Esophagus muscularis mucosa (tissue), 4 donors: Measurements from ENCODE around the gene PIEZO1. TPM values are rescaled to one million over a fixed set of nuclear protein-coding genes. Genes with fewer than 3 reads are reported as not detected.

Source experiments
- DNase-seq: peaks from one replicate; pipeline ENCODE4 v3.0.0-alpha.2; 2017; ENCODE audit errors: extremely low spot score
- H3K27ac ChIP-seq, 4 donors: fragments of 200-600 bp; sonication (generic); replicated peaks in 1 of 4; 1 replicate in 3 of 4; 2 replicates in 1 of 4; pipeline ENCODE4 v1.5.1; 2016 to 2019; ENCODE audit warnings: mild to moderate bottlenecking in 1 of 4
- H3K27me3 ChIP-seq, 4 donors: fragments of 200-600 bp; sonication (generic); one replicate each; pipeline versions ENCODE4 v1.5.1 to v1.6.0; 2016 to 2019
- H3K36me3 ChIP-seq, 4 donors: fragments of 200-600 bp; sonication (generic); one replicate each; pipeline ENCODE4 v1.5.1; 2016 to 2019
- H3K4me1 ChIP-seq, 4 donors: fragments of 200-600 bp; sonication (generic); one replicate each; pipeline ENCODE4 v1.5.1; 2016 to 2019
- H3K4me3 ChIP-seq, 4 donors: fragments of 200-600 bp; sonication (generic); 1 replicate in 2 of 4; 2 replicates in 2 of 4; pipeline ENCODE4 v1.5.1; 2016 to 2019; ENCODE audit warnings: mild to moderate bottlenecking in 4 of 4, moderate library complexity in 1 of 4
- H3K9me3 ChIP-seq, 4 donors: fragments of 200-600 bp; sonication (generic); 1 replicate in 3 of 4; 2 replicates in 1 of 4; pipeline ENCODE4 v1.5.1; 2016 to 2019
- CTCF ChIP-seq, 3 experiments: fragments of 200-600 bp in 2 of 3; fragments of 450-650 bp in 1 of 3; sonication (generic) in 2 of 3; IDR thresholded peaks; one replicate each; pipeline ENCODE4 v1.5.1; 2017 to 2019; ENCODE audit warnings: antibody characterized with exemption in 3 of 3, mild to moderate bottlenecking in 2 of 3, moderate library complexity in 1 of 3
- EP300 ChIP-seq: sonication (generic); formaldehyde crosslinking; IDR thresholded peaks from one replicate; pipeline ENCODE4 v1.6.1; 2017; ENCODE audit warnings: antibody characterized with exemption
- POLR2A ChIP-seq: fragments of 450-650 bp; IDR thresholded peaks from one replicate; pipeline ENCODE4 v1.6.1; 2017; ENCODE audit warnings: antibody characterized with exemption, moderate library complexity, mild to moderate bottlenecking, low read depth
- POLR2AphosphoS5 ChIP-seq, 2 donors: sonication (generic); formaldehyde crosslinking; IDR thresholded peaks; one replicate each; pipeline ENCODE4 v1.6.1; 2017; ENCODE audit warnings: antibody characterized with exemption in 2 of 2
- WGBS: methylation state at CpG from one replicate; pipeline ENCODE4 v1.1.5; 2018; 5-methylcytosine and 5-hydroxymethylcytosine counted together
- intact Hi-C: fragments of 100-400 bp; cut with DNase I; formaldehyde crosslinking; loops from one replicate; pipeline ENCODE4 v1.15.1; 2023
- total RNA-seq, 4 donors: library from RNA; depleted of rRNA; stranded (reverse); fragments of >200 nt; gene quantifications; one replicate each; pipeline versions ENCODE4 v1.1.0 to v1.2.1, GENCODE V29; 2016

The PIEZO1 gene
- total RNA-seq, 4 donors from 2014 or later = 140 to 298 (median 182) TPM

- Histone ChIP-seq H3K4me3 (peak overlapping the region; percentile 25 to 35 (median 28)), H3K27me3 (no peaks in the 10 kb centered on the region), H3K9me3 (no peaks in the 10 kb centered on the region), H3K36me3 (peaks cover 0 to 11% (median 2%) of the 10 kb centered on the region in 4 donors), H3K4me1 (peaks cover 67 to 100% (median 99%) of the 10 kb centered on the region in 4 donors), H3K27ac (peak overlapping the region; percentile 88 to 92 (median 92))
- intact Hi-C loops = no loop called here
- WGBS = 57% methylated on average over 4 of the region's 12 CpGs
- no peak for TF ChIP-seq POLR2A
- TF ChIP-seq EP300 = no peak
- TF ChIP-seq CTCF (IDR thresholded peaks at IDR 0.05) = no peak
- TF ChIP-seq POLR2AphosphoS5 (IDR thresholded peaks at IDR 0.05) = no peak
- DNase-seq = no peak
Measured at GRCh38 chr16:88767546-88768070, 17.4 kb downstream of the PIEZO1 start.

DNA sequence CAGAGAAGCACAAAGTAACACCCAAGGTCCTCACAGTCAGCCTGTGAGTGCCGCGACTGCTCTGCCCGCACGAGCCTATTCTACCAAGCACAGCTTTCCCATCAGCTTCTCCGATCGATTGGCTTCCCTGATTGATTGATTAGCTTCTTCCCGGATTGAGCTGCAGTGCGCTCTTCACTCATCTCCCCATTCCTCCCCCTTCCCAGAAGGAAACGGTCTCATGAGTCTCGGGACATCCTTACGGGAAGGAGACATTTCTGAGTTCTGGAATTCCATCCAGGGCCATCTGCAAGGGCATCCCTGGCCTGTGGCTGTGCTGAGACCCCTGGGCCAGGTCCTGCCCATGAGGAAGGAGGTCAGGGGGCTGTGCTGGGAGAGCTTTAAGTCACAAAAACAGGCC lies 18.0 kb downstream of the PIEZO1 start:
- Histone ChIP-seq H3K9me3 (no peaks in the 10 kb centered on the region), H3K27ac (peak overlapping the region; percentile 88 to 92 (median 92)), H3K27me3 (no peaks in the 10 kb centered on the region), H3K4me3 (peak overlapping the region in 1 of 4 donors; percentile 29), H3K36me3 (peaks cover 0 to 11% (median 2%) of the 10 kb centered on the region in 4 donors), H3K4me1 (peaks cover 65 to 100% (median 99%) of the 10 kb centered on the region in 4 donors)
- WGBS = 70% methylated on average over 11 of the region's 11 CpGs
- TF ChIP-seq EP300 = peak; percentile 60
- peak in 1 of 2 donors; percentile 18 for TF ChIP-seq POLR2AphosphoS5 (IDR thresholded peaks at IDR 0.05)
- TF ChIP-seq POLR2A = no peak
- no peak for TF ChIP-seq CTCF (IDR thresholded peaks at IDR 0.05)
- DNase-seq = no peak
- intact Hi-C loops = no loop called here

- no peaks in the 10 kb centered on the region for H3K27me3 ChIP-seq
- intact Hi-C loops = no loop called here
- peaks cover 61 to 100% (median 99%) of the 10 kb centered on the region in 4 donors for H3K4me1 ChIP-seq
- TF ChIP-seq POLR2A (no peak), POLR2AphosphoS5 (IDR thresholded peaks at IDR 0.05) (no peak), CTCF (IDR thresholded peaks at IDR 0.05) (no peak), EP300 (no peak)
- peaks cover 0 to 11% (median 2%) of the 10 kb centered on the region in 4 donors for H3K36me3 ChIP-seq
- 73% methylated on average over 7 of the region's 9 CpGs for WGBS
- no peaks in the 10 kb centered on the region for H3K9me3 ChIP-seq
- no peak for DNase-seq
- peak overlapping the region; percentile 34 to 92 (median 73) for H3K27ac ChIP-seq
- no peak overlapping the region for H3K4me3 ChIP-seq
Measured at GRCh38 chr16:88764913-88765349, 20.1 kb downstream of the PIEZO1 start.

DNA sequence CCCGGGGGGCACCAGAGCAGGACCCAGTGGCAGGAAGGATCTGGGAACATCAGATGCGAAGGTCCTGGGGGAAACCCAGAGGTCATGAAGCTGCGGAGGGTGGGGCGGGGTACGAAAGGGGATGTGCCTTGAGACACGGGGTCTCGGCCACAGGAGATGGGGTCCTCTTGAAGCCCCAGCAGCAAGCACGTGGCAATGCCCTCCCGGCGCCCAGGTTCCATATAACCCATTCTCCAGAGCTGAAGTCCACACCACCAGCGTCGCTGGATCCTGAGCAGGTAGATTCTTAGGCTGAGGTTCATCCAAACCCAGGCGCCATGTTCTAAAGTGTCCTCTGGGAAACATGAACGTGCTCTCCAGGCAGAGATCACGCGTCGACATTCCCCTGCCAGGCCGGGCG lies 20.9 kb downstream of the PIEZO1 start:
- H3K9me3 ChIP-seq = no peaks in the 10 kb centered on the region
- H3K36me3 ChIP-seq = peaks cover 0 to 11% (median 2%) of the 10 kb centered on the region in 4 donors
- DNase-seq = no peak
- H3K4me3 ChIP-seq = no peak overlapping the region
- intact Hi-C loops = no loop called here
- H3K27ac ChIP-seq = peak overlapping the region; percentile 91 to 94 (median 92)
- peaks cover 60 to 100% (median 99%) of the 10 kb centered on the region in 4 donors for H3K4me1 ChIP-seq
- H3K27me3 ChIP-seq = no peaks in the 10 kb centered on the region
- TF ChIP-seq EP300 = no peak
- no peak for TF ChIP-seq POLR2AphosphoS5 (IDR thresholded peaks at IDR 0.05)
- no peak for TF ChIP-seq POLR2A
- TF ChIP-seq CTCF (IDR thresholded peaks at IDR 0.05) = no peak
- WGBS = 91% methylated on average over 16 of the region's 19 CpGs
